Stimulated activated CD4-positive, alpha-beta T cell treated with anti-CD3 and anti-CD28 coated beads, Interleukin-4, amount 100 ng/mL, for 1 hour (primary cell): ENCODE data around the gene ALPL.

Experiments used
- DNase-seq: peaks from one replicate; pipeline ENCODE4 v3.0.0-alpha.2; 2020

Gene ALPL

DNA sequence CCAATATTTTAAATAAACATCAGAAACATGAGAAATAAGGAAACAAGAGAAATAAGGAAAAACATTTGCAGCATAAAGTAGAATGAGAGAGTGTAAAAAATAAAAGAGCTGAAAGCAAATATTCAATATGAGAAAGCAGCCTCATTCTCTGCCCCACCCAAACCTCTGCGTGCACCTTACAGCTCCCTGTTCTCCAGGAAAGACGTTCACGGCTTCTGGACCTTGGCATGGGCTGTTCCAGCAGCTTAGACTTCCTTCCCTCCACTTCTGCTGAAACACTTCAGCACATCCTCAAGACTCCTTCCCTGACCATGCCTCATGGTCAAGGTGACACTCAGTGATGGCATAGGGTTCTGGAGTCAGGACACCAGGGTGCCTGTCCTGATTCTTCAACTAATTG lies 23.3 kb downstream of the ALPL start:
- DNase-seq: no peak

DNA sequence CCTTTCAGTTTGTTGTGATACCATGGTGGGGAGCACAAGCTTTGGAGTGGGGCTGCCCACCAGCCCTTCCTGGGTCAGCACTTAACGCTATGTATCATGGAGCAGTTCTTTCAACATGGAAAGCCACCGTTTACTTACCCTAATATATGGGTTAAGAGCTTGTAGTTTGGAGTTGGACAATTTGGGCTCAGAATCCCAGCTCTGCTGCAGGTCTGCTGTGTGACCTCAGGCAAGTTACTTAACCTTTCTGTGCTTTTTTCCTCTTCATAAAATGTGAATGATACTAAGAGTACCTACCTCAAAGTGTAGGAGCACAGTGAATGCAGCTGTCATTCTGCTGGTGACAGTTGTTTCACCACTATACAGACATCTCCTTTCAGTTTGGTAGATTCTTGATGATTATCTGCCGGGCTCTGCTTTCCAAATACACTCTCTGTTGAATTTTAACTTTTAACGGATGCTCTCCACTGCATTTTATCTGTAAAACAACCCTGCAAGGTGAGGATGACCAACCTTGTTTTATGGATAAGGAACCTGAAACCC lies 23.8 kb downstream of the ALPL start:
- DNase-seq: no peak

- DNase-seq: no peak
These were observed 24.9 kb downstream of the ALPL start for GRCh38 chr1:21534146-21534545.

DNA sequence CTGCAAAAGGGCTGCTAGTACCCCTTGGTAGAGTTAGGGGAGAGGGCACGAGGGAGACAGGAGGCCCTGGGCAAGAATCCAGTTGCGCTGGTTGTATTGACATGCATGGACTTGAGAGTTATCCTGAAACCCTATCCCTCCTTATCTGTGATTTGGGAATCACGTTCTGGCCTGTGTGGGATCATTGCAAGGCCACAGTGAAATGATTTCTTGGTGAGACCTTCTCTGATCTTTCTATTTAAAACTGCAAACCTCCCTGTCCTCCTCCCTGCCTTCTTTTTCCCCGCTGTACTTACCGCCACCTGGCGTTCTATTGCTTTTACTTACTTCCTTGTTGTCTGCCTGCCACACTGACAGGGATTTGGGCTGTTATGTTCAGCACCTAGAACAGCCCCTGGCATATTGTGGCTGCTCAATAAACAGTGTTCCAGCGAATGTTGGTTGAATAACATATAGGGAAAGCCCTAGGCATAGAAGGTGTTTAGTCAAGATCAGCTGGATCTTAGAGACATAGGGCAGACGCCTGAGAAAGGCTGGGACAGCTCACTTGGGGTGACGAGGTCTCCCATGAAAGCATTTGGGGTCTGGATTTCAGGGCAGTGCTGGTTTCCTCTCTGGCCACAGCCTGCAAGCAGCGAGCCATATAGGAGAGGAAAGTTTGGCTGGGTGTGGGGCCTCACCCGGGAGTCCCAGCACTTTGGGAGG lies 25.6 kb downstream of the ALPL start:
- DNase-seq: no peak

DNA sequence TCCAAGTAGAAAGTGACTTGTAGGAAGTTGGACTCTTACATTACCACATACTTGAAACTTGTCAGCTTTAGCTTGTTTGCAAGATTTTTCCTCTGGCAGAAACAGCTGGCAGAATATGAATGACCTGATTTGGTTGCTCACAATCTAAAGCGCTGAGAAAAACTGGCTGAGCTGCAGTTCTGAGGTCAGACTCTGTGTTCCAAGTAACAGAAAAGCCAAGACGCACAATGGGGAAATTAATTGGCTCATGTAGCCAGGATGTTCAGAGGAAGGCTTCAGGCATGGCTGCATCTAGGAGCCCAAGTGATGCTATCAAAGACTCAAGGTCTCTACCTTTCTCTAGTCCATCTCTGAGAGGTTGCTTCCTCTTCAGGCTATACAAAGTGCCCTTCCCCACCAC lies 27.0 kb downstream of the ALPL start:
- DNase-seq: no peak

DNA sequence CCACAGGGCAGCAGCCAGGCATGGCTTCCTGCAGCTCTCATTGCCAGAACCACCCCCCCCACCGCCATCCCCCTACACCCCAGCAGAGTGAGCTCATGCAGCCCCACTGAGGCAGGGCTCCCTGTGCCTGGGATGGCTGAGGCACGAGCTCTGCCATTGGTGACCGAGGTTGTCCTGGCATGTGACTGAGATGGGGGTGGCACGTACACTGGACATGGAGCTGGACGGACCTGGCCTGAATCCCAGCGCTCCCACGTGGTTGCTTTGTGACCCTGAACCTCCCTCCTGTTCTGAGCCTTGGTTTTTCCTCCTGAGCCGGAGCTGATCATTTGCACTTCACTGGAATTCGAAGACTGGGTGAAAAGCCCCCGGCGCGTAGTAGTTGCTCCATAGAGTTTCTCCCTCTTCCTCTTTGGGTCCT lies 28.3 kb downstream of the ALPL start:
- DNase-seq: no peak

DNA sequence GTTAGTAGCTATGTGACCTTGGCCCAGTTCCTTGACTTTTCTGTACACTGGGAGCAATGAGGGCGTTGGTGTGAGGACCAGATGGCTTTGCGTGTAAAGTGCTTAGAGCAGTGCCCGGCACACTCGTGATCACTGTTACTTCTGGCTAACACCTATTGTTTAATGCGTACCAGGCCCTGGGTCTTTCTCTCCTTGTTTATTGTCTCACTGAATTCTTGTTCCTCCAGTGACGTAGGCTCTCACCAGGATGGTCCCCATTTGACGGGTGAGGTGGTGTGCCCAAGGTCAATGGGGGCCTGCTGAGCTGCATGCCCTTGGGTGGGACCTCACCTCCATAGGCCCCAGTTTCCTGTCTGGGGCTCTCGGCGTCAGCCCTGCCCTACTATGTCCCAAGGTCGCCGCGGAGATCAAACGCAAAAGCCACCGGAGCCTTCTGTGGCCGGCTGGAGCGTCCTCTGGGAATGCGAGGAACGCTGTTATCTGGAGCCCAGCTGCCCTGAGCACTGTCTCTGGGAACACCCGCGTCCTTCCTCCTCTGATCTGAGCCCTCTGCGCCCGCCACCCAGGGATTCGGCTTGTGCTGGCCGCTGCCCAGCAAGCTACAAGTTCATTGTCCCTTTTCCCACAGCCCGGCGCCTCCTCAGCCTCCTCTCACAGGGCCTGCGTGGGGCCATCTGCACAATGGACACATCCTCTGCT lies 28.9 kb downstream of the ALPL start:
- no peak for DNase-seq

- no peak for DNase-seq
These were observed 30.7 kb downstream of the ALPL start for GRCh38 chr1:21539933-21540332.

- no peak for DNase-seq
These were observed 32.1 kb downstream of the ALPL start for GRCh38 chr1:21541329-21541728.

- DNase-seq: no peak
These were observed 32.6 kb downstream of the ALPL start for GRCh38 chr1:21541835-21542234.

DNA sequence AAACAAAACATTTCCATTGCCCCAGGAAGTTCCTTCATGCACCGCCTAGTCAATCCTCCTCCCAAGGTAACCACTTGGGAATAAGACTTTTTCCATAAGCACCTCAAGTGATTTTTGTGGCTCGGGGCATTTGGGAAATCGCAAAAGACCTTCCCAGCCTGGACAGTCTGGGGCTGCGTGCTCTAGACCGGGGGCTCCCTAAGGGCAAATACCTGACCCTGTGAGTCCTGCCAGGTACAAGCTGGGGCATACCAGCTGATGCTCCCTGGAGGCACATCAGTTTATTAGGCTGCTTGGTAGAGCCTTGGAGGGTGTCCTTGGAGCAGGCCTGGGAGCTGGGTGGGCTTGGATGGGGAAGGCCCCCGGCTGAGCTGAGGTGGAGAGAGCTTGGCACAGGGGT lies 34.4 kb downstream of the ALPL start:
- DNase-seq: no peak

GRCh38 chr1:21544095-21544494 lies 34.9 kb downstream of the ALPL start:
- DNase-seq: no peak

DNA sequence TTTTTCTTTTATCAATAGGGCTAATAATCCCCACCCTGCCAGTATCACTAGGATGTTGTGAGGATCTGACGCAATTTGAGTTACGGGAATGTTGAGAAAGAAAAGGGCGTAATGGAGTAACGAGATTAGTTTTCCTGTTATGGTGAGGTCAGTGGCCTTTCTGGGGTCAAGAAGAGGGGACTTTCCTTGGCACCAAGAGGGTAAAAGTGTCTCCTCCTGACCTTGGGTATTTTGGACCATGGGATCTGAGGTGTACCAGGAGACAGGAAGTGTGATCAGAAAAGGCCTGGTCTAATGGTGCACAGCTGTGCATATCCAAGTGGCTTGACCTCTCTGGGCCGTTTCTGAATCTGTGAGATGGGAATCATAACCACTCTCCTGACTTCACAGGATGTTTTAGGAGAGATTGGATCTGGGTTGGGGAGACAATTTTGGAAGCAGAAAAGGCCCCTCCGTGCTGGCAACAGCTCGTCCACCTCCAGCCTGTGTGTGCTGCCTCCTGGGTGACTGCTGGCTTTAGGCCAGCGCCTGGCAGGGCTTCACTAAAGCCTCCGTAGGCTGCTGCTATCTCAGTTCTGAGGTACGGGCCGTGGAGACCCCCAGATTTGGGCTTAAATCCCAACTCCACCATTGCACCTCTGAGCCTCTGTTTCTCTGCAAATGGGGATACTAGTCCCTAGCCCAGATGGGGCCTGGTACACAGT lies 37.1 kb downstream of the ALPL start:
- no peak for DNase-seq

GRCh38 chr1:21547876-21548275 lies 38.7 kb downstream of the ALPL start:
- no peak for DNase-seq

- DNase-seq: no peak
These were observed 40.9 kb downstream of the ALPL start for GRCh38 chr1:21550097-21550496.

DNA sequence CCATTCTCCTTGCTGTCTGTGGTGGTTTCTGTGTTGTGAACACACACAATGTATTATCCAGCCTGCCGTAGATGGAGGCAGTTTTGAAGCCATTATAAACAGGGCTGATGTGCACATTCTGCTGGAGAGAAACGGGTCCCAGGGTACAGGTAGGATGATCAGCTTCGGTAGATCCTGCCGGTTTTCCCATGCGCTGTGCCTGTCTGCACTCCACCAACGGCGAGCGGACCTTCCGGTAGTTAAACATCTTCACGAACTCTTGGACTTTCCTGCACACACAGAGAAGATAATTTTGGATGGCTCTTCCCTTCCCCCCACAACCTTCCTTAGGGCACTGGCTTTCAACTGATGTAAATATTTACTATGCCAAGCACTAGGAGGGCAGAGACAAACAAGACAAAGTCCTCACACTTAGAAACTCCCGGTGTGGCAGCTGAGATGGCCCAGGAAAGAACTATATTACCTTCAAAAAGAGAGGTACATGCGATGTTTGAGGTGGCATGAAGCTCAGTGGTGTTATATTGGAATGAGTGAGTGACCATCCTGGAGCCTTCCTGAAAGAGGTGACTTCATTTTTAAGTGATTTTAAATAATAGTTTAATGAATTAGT lies 41.7 kb downstream of the ALPL start:
- no peak for DNase-seq

- DNase-seq: no peak
These were observed 43.5 kb downstream of the ALPL start for GRCh38 chr1:21552715-21553114.

DNA sequence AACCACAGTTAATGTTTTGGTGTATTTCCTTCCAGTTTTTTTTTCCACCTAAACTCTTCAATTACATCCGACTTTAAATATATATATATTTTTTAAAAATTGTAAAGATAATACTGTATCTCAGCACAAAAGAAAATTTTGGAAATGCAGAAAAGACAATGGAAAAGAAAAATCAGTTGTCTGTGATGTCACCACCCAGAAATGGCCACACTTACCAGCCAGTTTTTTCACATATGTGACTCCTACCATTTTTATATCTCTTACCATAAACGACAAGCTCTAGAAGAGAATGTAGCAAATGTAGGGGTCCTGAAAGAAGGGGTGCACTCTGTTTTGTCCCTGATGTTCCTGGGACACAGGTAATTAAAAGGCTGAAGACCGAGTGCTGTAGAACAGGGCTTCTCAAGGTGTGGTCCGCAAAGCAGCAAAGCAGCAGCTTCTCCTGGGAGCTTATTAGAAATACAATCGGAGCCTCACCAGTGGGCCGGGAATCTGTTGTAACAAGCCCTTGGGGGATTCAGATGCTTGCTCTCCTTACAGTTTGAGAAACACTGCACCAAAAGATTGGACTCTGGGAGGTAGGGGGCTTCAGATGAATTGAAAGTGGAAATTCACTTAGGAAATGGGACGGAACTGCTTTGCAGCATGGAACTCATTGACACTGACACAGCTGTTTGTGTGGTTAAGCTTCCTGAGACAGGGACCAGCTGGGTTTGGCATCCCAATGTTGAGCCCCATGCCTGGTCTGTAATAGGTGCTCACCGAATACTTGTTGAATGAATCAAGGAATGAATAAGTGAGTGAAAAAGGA lies 44.1 kb downstream of the ALPL start:
- no peak for DNase-seq

DNA sequence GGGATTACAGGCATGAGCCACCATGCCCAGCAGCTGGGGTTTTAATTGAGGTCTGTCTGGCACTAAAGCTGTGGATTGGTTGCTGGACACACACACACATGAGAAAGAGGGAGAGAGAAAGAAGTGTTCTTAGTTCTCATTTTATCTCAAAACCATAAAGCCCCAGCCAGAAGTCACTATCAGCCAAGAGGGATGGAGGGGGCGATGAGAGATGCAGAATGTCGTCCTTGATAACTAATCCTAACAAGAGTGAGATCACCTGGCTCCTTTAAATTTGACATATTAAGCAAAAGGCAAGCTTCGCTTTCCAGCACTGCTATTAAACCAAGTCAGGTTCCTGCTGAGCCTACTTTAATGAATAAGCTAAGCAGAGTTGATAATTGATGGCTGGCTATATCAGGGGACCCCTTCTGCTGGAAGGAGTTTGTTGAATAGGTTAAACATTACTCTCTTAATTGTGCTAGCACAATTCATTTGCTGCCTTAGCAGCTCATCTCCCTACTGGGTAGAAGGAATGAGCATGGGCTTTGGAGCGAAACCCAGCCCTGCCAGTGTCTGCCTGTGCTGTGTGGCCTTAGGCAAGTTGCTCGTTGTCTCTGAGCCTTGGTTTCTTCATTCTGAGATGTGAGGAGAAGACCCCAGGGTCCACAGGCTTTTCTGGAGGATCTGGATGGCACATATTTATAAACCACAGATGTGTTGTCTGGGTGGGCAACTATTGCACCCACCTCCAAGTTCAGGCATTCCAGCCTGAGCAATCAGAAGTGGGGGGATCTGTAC lies 50.8 kb downstream of the ALPL start:
- no peak for DNase-seq

DNA sequence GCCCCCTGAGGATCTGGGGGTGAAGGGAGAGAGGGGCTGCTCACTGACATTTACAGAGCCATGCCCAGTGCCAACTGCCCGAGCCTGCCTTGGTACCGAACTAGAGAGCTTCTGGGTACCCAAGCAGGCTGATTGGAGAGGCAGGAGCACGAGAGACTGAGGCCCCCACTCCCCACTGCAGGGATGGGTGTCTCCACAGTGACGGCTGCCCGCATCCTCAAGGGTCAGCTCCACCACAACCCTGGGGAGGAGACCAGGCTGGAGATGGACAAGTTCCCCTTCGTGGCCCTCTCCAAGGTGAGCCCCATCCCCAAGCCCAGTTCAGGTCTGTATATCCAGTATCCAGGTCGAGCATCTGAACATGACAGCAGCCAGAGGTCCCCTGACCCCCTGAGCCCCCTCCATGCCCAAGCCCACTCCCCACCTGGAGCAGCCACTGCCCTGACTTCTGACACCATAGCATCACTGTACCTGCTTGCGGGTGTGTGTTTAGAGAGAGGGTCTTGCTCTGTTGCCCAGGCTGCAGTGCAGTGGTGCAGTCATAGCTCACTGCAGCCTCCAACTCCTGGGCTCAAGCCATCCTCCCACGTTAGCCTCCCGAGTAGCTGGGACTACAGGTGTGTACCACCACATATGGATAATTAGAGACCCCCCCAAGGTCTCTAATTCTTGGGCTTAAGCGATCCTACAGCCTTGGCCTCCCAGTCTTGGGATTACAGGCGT lies 51.9 kb downstream of the ALPL start:
- DNase-seq: no peak

GRCh38 chr1:21562896-21563295 lies 53.7 kb downstream of the ALPL start:
- no peak for DNase-seq
